Stimulated activated CD4-positive, alpha-beta T cell treated with anti-CD3 and anti-CD28 coated beads, TNF-alpha, amount 100 ng/mL, for 4 hours (primary cell): ENCODE data around the gene OIT3.

Experiments
- DNase-seq, 3 experiments: peaks; one replicate each; pipeline ENCODE4 v3.0.0-alpha.2; 2020; ENCODE audit warnings: low read depth in 3 of 3

OIT3 gene

DNA sequence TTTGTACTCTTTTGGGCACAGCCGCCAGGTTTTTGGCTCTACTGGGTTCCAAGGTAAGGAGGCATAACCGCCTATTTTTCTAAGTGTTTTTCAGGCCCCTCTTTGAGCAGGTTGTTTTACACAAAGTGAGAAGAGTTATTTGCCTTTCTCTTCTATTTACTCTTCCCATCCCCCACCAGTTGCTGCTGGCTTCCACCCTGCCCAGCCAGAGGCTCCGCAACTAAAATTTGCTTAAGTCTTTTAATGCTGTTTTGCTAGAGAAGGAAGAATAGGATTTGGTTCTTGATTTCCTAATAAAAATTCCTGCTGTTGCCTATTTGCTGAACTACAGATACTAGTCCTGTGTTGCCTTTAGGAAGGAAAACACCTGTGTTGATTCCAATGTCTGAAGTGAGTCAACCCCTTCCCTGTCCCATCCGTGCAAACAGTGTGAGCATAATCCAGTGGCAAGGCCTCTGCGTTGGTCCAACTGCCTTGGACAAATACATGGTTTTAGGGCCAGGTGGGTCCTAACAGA lies 59.2 kb downstream of the OIT3 start:
- DNase-seq, result no peak

- no peak for DNase-seq
These were observed 60.1 kb downstream of the OIT3 start for GRCh38 chr10:72953687-72954086.

DNA sequence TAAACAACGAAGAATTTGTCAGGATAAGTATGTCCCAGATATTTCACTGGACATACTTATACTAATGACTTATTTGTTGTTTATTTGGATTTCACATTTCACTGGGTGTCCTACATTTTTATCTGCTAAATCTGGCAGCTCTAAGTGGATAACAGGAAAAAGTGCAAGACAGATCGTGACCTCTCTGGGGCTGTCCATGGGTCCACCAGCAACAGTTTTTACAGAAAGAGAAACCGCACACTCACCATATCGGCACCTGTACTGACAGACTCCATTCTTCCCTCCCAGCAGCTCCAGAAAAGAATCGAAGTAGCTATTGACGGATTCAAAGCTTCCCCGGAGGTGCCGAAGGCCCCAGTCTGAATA lies 60.7 kb downstream of the OIT3 start:
- no peak for DNase-seq

DNA sequence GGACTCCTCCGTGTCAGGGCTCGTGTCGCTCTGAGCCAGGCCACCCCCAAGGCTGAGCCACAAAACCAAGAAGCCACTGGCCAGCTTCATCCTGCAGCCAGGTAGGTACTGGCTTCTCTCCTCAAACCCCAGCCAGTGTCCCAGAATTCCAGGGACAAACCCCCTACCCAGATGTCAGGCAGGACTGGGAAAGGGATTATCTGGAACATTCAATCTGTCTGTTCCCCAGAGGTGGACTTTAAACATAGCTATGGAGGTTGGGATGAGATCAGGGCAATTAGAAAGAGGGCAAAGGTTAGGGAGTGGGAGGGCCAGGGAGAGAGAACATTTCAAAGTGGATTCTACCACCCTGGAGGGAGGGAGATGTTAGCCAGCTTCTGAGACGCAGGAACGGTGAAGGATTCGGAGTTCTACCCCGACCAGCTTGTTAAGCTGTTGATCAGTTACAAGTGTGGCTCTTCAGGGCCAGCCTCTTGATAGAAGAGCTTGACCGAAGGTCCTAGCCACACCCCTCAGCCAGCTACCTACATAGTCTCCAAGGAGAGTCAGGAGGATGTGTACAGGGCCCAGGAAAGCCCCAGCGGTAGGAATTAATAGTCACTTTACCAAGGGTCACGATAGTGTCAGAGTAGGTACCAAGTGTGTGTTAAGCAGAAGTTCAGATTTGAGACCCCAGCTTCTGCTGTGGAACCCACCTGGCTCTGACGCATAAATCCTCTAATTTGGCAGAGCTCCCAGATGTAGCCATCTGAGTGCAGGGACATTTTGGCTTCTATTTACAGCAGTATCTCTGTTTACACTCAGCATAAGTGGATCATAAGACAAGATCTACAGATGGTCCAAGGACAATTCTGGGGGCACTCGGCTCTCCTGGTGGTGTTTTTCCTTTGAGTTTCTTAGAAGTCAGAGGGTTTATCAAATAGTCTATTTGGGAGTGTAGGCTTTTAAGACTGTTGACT lies 61.3 kb downstream of the OIT3 start, which contains the start of gene PLA2G12B:
TSS of gene PLA2G12B (minus strand) at position 211 of the 959 bp plus-strand sequence. CDS start at position 90, 121 bp downstream.
- no peak for DNase-seq

GRCh38 chr10:72956001-72956400 lies 62.5 kb downstream of the OIT3 start:
- DNase-seq, result no peak

- DNase-seq, result no peak
These were observed 83.3 kb downstream of the OIT3 start for GRCh38 chr10:72976886-72977285.

- DNase-seq, result no peak
These were observed 86.2 kb downstream of the OIT3 start for GRCh38 chr10:72979709-72980108.

DNA sequence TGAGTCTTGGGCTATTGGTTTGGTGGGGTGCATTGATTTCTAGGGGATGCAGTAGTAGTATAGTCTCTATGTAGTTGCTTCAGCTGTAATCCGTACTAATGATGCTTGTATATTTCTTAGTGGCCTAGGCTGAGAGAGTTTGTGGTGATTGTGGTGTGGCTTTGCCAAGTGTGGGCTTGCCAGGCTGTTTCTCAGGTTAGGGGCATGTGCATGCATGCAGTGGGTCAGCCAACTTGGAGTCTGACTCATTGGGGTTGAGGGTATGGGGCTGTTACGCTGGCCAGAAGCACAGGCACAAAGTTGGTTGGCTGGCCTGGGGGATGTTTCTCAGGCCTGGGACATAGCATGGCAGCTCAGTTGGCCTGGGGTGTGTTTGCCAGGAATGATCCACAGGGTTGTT lies 86.8 kb downstream of the OIT3 start:
- no peak for DNase-seq

GRCh38 chr10:72981028-72981881 lies 87.7 kb downstream of the OIT3 start:
- no peak for DNase-seq

GRCh38 chr10:72981882-72982529 lies 88.5 kb downstream of the OIT3 start:
- DNase-seq, result no peak
